ENCODE measurements around the gene KRT38.

GRCh38 chr17:41449008-41449407, 8.2 kb upstream of the KRT38 start:
- TF ChIP-seq CTCF (IDR thresholded peaks at IDR 0.05): no peak
- TF ChIP-seq EZH2phosphoT487 (IDR thresholded peaks at IDR 0.05; ENCODE audit: borderline replicate concordance, low read depth): no peak
- no peak for TF ChIP-seq NRF1 (IDR thresholded peaks at IDR 0.05; ENCODE audit: low read depth, low read length)
- TF ChIP-seq RFX5 (IDR thresholded peaks at IDR 0.05; ENCODE audit: low read length): no peak
- TF ChIP-seq POLR2AphosphoS5 (IDR thresholded peaks at IDR 0.05; ENCODE audit: low read depth, low read length): no peak
